ENCODE measurements around the gene RIPOR3.
"Not testable (repeated sequence)": the region's sequence is repeated elsewhere in the genome, so short reads cannot be mapped to it uniquely, and the experiment has no call there.

The RIPOR3 gene

DNA sequence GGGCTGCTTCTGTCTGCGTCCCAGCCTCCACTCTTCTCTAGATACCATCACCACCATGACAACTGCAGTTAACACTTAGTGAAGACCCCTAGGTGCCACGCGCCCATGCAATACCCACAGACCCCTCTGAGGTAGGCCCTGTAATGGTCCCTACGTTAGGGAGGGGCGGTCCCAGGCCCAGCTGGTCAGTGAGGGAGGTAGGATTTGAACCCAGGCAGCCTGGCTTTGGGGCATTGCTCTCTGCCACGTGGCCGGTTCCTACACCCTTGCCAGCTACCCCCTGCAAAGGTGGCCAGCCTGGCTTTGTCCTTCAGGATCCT lies 18.2 kb downstream of the RIPOR3 start:
- TF ChIP-seq EZH2 (IDR thresholded peaks at IDR 0.05; ENCODE audit: borderline replicate concordance, low read length) = no peak
- TF ChIP-seq, protein P1, sequence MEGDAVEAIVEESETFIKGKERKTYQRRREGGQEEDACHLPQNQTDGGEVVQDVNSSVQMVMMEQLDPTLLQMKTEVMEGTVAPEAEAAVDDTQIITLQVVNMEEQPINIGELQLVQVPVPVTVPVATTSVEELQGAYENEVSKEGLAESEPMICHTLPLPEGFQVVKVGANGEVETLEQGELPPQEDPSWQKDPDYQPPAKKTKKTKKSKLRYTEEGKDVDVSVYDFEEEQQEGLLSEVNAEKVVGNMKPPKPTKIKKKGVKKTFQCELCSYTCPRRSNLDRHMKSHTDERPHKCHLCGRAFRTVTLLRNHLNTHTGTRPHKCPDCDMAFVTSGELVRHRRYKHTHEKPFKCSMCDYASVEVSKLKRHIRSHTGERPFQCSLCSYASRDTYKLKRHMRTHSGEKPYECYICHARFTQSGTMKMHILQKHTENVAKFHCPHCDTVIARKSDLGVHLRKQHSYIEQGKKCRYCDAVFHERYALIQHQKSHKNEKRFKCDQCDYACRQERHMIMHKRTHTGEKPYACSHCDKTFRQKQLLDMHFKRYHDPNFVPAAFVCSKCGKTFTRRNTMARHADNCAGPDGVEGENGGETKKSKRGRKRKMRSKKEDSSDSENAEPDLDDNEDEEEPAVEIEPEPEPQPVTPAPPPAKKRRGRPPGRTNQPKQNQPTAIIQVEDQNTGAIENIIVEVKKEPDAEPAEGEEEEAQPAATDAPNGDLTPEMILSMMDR (IDR thresholded peaks at IDR 0.05; ENCODE audit: low read length) = no peak
- Histone ChIP-seq H3F3A (ENCODE audit: insufficient read depth, low read length) (no peaks in the 10 kb centered on the region), H3K9ac (ENCODE audit: low read length) (no peak overlapping the region), H2AFZ (ENCODE audit: low read length) (no peak overlapping the region), H3K4me1 (ENCODE audit: insufficient read depth, low read length, severe bottlenecking) (no peaks in the 10 kb centered on the region), H3K9me2 (ENCODE audit: low read depth, low read length) (no peaks in the 10 kb centered on the region), H3K27ac (ENCODE audit: low read depth, low read length, poor library complexity, severe bottlenecking) (no peak overlapping the region), H3K9me3 (ENCODE audit: low read length) (no peaks in the 10 kb centered on the region), H3K36me3 (ENCODE audit: insufficient read depth, low read length) (no peaks in the 10 kb centered on the region), H3K79me2 (ENCODE audit: insufficient read depth, low read length) (no peaks in the 10 kb centered on the region), H3K4me2 (ENCODE audit: low read length) (no peak overlapping the region), H4K20me1 (ENCODE audit: insufficient read depth, low read length) (no peaks in the 10 kb centered on the region), H3K4me3 (ENCODE audit: low read depth, low read length, poor library complexity, severe bottlenecking) (no peak overlapping the region), H3K27me3 (ENCODE audit: insufficient read depth, low read length) (0 out of 2 replicates have a peak, but pooled peaks cover 4% of the 10 kb centered on the region)

DNA sequence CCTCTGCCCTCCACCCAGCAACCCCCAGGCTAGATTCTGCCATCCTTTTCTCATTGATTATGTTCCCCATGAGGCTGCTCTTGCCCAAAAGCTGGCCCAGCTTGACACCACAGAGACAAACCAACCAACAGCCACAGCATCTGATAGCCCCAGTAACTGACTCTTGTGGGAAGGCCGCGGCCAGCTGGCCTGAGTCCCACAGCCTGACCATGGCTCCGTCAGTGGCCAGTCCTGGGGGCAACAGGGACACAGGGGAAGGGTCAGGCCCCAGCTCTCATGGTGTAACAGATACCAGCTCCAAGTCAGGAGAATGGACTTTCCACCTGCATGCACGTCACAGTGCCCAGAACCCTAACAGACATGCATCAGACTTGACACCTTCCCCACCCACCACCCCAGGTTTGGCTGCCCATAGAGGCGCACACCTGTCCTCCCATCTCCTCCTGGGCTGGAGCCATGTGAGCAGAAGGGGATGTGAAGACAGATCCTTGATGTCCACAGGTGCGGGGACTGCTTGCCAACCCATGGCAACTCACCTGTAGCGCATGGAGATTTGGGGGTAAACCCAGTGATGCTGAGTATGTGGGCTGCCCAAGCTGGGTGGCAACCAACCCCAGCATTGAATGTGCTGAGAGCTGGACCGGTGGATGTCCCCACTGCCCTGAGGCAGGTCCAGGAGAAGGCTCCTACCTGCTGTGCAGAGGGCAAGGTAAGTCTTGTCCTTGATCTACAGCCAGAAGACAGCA lies 18.8 kb downstream of the RIPOR3 start:
- TF ChIP-seq, protein P1 (IDR thresholded peaks at IDR 0.05; ENCODE audit: low read length) = no peak
- no peak for TF ChIP-seq EZH2 (IDR thresholded peaks at IDR 0.05; ENCODE audit: borderline replicate concordance, low read length)
- Histone ChIP-seq H3K9ac (ENCODE audit: low read length) (no peak overlapping the region), H3K4me2 (ENCODE audit: low read length) (no peak overlapping the region), H3K4me1 (ENCODE audit: insufficient read depth, low read length, severe bottlenecking) (no peaks in the 10 kb centered on the region), H4K20me1 (ENCODE audit: insufficient read depth, low read length) (no peaks in the 10 kb centered on the region), H3K27ac (ENCODE audit: low read depth, low read length, poor library complexity, severe bottlenecking) (no peak overlapping the region), H3K79me2 (ENCODE audit: insufficient read depth, low read length) (no peaks in the 10 kb centered on the region), H3K27me3 (ENCODE audit: insufficient read depth, low read length) (0 out of 2 replicates have a peak, but pooled peaks cover 4% of the 10 kb centered on the region), H2AFZ (ENCODE audit: low read length) (no peak overlapping the region), H3F3A (ENCODE audit: insufficient read depth, low read length) (no peaks in the 10 kb centered on the region), H3K9me2 (ENCODE audit: low read depth, low read length) (no peaks in the 10 kb centered on the region), H3K4me3 (ENCODE audit: low read depth, low read length, poor library complexity, severe bottlenecking) (no peak overlapping the region), H3K9me3 (ENCODE audit: low read length) (no peaks in the 10 kb centered on the region), H3K36me3 (ENCODE audit: insufficient read depth, low read length) (no peaks in the 10 kb centered on the region)

DNA sequence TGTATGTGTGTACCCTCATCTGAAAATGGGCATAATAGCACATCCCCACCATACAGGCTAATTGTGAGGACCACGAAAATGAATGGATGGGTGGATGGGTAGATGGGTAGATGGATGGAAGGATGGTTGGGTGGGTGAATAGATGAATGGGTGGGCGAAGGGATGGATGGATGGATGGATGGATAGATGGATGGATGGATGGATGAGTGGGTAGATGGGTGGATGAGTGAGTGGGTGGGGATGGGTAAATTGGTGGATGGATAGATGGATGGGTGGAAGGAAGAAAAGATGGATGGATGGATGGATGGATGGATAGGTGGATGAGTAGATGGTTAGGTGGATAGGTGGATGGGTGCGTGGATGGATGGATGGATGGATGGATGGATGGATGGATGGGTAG lies 19.7 kb downstream of the RIPOR3 start:
- H3F3A ChIP-seq (ENCODE audit: insufficient read depth, low read length) = no peaks in the 10 kb centered on the region

DNA sequence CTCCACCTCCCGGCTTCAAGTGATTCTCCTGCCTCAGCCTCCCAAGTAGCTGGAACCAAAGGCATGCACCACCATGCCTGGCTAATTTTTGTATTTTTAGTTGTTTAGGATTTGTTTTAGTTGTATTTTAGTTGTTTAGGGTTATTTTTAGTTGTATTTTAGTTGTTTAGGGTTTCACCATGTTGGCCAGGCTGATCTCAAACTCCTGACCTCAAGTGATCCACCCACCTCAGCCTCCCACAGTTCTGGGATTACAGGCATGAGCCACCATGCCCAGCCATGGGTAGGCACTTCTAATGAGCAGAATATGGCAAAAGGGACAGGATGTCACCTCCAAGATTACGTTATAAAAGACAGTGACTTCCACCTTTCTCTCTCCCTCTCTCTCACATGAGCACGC lies 20.3 kb downstream of the RIPOR3 start:
- H3K9ac ChIP-seq (ENCODE audit: low read length); H3K4me1 ChIP-seq (ENCODE audit: insufficient read depth, low read length, severe bottlenecking); H3K9me3 ChIP-seq (ENCODE audit: low read length); H3K4me3 ChIP-seq (ENCODE audit: low read depth, low read length, poor library complexity, severe bottlenecking); H3K36me3 ChIP-seq (ENCODE audit: insufficient read depth, low read length); H3K79me2 ChIP-seq (ENCODE audit: insufficient read depth, low read length); H4K20me1 ChIP-seq (ENCODE audit: insufficient read depth, low read length); H3K9me2 ChIP-seq (ENCODE audit: low read depth, low read length); H2AFZ ChIP-seq (ENCODE audit: low read length); H3F3A ChIP-seq (ENCODE audit: insufficient read depth, low read length); H3K27ac ChIP-seq (ENCODE audit: low read depth, low read length, poor library complexity, severe bottlenecking); H3K27me3 ChIP-seq (ENCODE audit: insufficient read depth, low read length); H3K4me2 ChIP-seq (ENCODE audit: low read length): not testable (repeated sequence)

More for the DNA sequence above, 19.7 kb downstream of the RIPOR3 start:
- Histone ChIP-seq H3K4me2 (ENCODE audit: low read length) (no peak overlapping the region), H3K9me2 (ENCODE audit: low read depth, low read length) (no peaks in the 10 kb centered on the region), H2AFZ (ENCODE audit: low read length) (no peak overlapping the region), H4K20me1 (ENCODE audit: insufficient read depth, low read length) (no peaks in the 10 kb centered on the region), H3K9ac (ENCODE audit: low read length) (no peak overlapping the region), H3K27me3 (ENCODE audit: insufficient read depth, low read length) (0 out of 2 replicates have a peak, but pooled peaks cover 4% of the 10 kb centered on the region), H3K9me3 (ENCODE audit: low read length) (no peaks in the 10 kb centered on the region), H3K27ac (ENCODE audit: low read depth, low read length, poor library complexity, severe bottlenecking) (no peak overlapping the region), H3K4me3 (ENCODE audit: low read depth, low read length, poor library complexity, severe bottlenecking) (no peak overlapping the region), H3K36me3 (ENCODE audit: insufficient read depth, low read length) (no peaks in the 10 kb centered on the region), H3K79me2 (ENCODE audit: insufficient read depth, low read length) (no peaks in the 10 kb centered on the region), H3K4me1 (ENCODE audit: insufficient read depth, low read length, severe bottlenecking) (no peaks in the 10 kb centered on the region)
- no peak for TF ChIP-seq EZH2 (IDR thresholded peaks at IDR 0.05; ENCODE audit: borderline replicate concordance, low read length)
- TF ChIP-seq, protein P1 (IDR thresholded peaks at IDR 0.05; ENCODE audit: low read length) = no peak
